Heart left ventricle (tissue), 16 donors: Measurements from ENCODE around the gene HTRA3. TPM values are rescaled to one million over a fixed set of nuclear protein-coding genes. Genes with fewer than 3 reads are reported as not detected.

Experiments
- ATAC-seq, 4 donors: fragments of 200-7000 bp; cut with Tn5 transposase; one replicate each; pipeline ENCODE4 v1.9.1; 2020 to 2022; ENCODE audit warnings: moderate library complexity in 4 of 4, mild to moderate bottlenecking in 3 of 4, moderate number of reproducible peaks in 1 of 4
- DNase-seq, 5 donors: peaks; one replicate each; pipeline ENCODE4 v3.0.0-alpha.2; 2020
- H3K27ac ChIP-seq, 12 donors: fragments of 200-600 bp; sonication (generic) in 4 of 12; one replicate each; pipeline versions ENCODE4 v1.5.0 to v1.8.0; 2016 to 2022; ENCODE audit warnings: mild to moderate bottlenecking in 2 of 12
- H3K27me3 ChIP-seq, 9 donors: fragments of 200-600 bp; sonication (generic) in 2 of 9; one replicate each; pipeline versions ENCODE4 v1.5.1 to v1.8.0; 2016 to 2022; ENCODE audit warnings: mild to moderate bottlenecking in 3 of 9
- H3K36me3 ChIP-seq, 9 donors: fragments of 200-600 bp; sonication (generic) in 2 of 9; one replicate each; pipeline versions ENCODE4 v1.5.0 to v1.8.0; 2018 to 2022; ENCODE audit warnings: mild to moderate bottlenecking in 2 of 9
- H3K4me1 ChIP-seq, 12 donors: fragments of 200-600 bp; sonication (generic) in 4 of 12; one replicate each; pipeline versions ENCODE4 v1.5.0 to v1.8.0; 2016 to 2022; ENCODE audit warnings: mild to moderate bottlenecking in 3 of 12
- H3K4me3 ChIP-seq, 12 donors: fragments of 200-600 bp; sonication (generic) in 4 of 12; one replicate each; pipeline versions ENCODE4 v1.5.0 to v1.8.0; 2017 to 2022; ENCODE audit warnings: mild to moderate bottlenecking in 9 of 12, moderate library complexity in 4 of 12
- H3K9me3 ChIP-seq, 12 donors: fragments of 200-600 bp; sonication (generic) in 4 of 12; one replicate each; pipeline versions ENCODE4 v1.5.0 to v1.8.0; 2016 to 2022; ENCODE audit warnings: mild to moderate bottlenecking in 1 of 12
- POLR2A ChIP-seq, 2 donors: fragments of 450-650 bp; IDR thresholded peaks; one replicate each; pipeline ENCODE4 v1.6.1; 2017; ENCODE audit warnings: antibody characterized with exemption in 2 of 2, mild to moderate bottlenecking in 2 of 2, moderate library complexity in 2 of 2
- WGBS, 4 donors: extraction: QIAGEN DNeasy Blood & Tissue Kit in 2 of 4; methylation state at CpG; one replicate each; pipeline versions ENCODE4 v1.1.5 to v1.1.7; 2013 to 2018; 5-methylcytosine and 5-hydroxymethylcytosine counted together
- intact Hi-C, 10 donors: fragments of 100-400 bp; cut with DNase I; formaldehyde crosslinking; loops; one replicate each; pipeline versions ENCODE4 v1.11.1 to v1.14.2; 2022
- polyA plus RNA-seq, 2 donors: library from polyadenylated mRNA; stranded (reverse); fragments of 200-250 nt; gene quantifications; one replicate each; pipeline ENCODE4 v1.2.3, GENCODE V29; 2013
- total RNA-seq, 9 donors: library from RNA; depleted of rRNA in 2 of 9; stranded (reverse); fragments of >200 nt in 2 of 9; fragmentation: NEBNext Ultra II Directional in 3 of 9; extraction: Animal tissue kit (Norgen Biotek cat#: 25700) in 3 of 9; gene quantifications; one replicate each; pipeline versions ENCODE4 v1.1.0 to v1.2.4, GENCODE V29; 2016 to 2023
- TF ChIP-seq, protein P1 (sequence below), 12 donors: fragments of 200-600 bp; sonication (generic) in 4 of 12; IDR thresholded peaks; one replicate each; pipeline versions ENCODE4 v1.5.0 to v1.8.0; 2018 to 2022; ENCODE audit warnings: antibody characterized with exemption in 12 of 12, mild to moderate bottlenecking in 5 of 12
- donor health status: ischemic (EF 13 %, LVEDD 7.1; RV severe dilation, severe dysfunction).
- donor health status: healthy with polysubstance abuse.
- donor health status: DM: no; HTN: yes; CAD: no.
- donor health status: DM: no; HTN: no; CAD: no.
- donor health status: ischemic (EF 25% LVEDD 6.9; RV normal size, moderate dysfunction).
- donor health status: ischemic (EF 25% LVEDD 5.7; RV mildly dilated, moderate dysfunction).
- donor health status: healthy.
- donor health status: DM: yes; HTN: yes; CAD: no.
- donor health status: ischemic (EF 35%, LVEDD 5.7; RV mildly dilated, moderate dysfunction).
- donor health status: nonischemic (EF 11% LVEDD 7.7; RV severe dilation, severe dysfunction).
- donor health status: DM: yes; HTN: yes; CAD: no.
- donor health status: PGD.
- donor health status: ischemic (EF 29% LVEDD 5.4; RV normal size, mild dysfunction).
- donor health status: nonischemic (EF 23%, LVEDD 6.1; RV moderate dilation, normal function).

The HTRA3 gene
- total and polyA plus RNA-seq, 11 donors: 26.8 to 84.6 (median 50.1) TPM

DNA sequence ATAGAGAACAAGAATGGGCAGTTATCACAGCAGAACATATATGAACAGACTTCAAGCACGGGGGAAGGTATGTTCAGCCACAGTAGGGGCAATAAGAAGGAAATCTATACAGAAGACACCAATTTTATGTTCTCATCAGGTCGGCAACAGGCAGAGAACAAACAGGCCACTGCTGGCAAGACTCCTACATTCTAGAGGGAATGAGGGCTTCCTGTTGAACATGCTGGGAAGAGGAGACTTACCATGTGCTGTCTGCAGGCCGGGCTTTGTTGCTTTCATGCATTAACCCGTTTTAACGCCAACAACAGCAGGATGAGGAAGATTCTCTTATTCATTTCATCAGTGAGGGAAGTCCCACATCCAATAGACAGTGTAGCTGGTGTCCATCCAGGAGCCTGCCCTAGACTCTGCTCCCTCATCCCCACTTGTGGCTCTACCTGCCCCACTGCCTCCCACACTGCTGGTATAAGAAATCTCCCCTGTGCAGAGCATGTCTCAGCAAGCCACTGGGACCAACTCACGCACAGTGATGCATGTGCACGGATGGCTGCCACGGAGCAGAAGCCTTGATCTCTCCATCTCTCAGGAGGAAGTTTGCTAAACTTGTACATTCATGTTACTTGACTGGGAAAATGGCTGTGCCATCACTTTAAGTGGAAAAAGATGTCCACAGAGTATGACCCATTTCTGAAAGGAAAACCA, 86.5 kb downstream of the HTRA3 start:
- Histone ChIP-seq H3K27ac (peak overlapping the region in 2 of 12 donors; percentile 16 to 49), H3K9me3 (no peaks in the 10 kb centered on the region), H3K4me3 (no peak overlapping the region), H3K4me1 (peaks cover 0 to 37% (median 21%) of the 10 kb centered on the region in 12 donors), H3K27me3 (no peaks in the 10 kb centered on the region), H3K36me3 (no peaks in the 10 kb centered on the region)
- no peak for TF ChIP-seq POLR2A (IDR thresholded peaks at IDR 0.05)
- TF ChIP-seq, protein P1, sequence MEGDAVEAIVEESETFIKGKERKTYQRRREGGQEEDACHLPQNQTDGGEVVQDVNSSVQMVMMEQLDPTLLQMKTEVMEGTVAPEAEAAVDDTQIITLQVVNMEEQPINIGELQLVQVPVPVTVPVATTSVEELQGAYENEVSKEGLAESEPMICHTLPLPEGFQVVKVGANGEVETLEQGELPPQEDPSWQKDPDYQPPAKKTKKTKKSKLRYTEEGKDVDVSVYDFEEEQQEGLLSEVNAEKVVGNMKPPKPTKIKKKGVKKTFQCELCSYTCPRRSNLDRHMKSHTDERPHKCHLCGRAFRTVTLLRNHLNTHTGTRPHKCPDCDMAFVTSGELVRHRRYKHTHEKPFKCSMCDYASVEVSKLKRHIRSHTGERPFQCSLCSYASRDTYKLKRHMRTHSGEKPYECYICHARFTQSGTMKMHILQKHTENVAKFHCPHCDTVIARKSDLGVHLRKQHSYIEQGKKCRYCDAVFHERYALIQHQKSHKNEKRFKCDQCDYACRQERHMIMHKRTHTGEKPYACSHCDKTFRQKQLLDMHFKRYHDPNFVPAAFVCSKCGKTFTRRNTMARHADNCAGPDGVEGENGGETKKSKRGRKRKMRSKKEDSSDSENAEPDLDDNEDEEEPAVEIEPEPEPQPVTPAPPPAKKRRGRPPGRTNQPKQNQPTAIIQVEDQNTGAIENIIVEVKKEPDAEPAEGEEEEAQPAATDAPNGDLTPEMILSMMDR (IDR thresholded peaks at IDR 0.05): no peak
- DNase-seq (no peak), ATAC-seq (peak in 3 of 4 donors; percentile 12 to 51 (median 44))
- 46 to 49% (median 46%) methylated on average over 8 of the region's 8 CpGs for WGBS, 4 donors
- intact Hi-C loops: no loop called here

Other genes with a start within 250 kb of the HTRA3 start
- 10 to 100 TPM; 14.3 to 25.8 (median 18.4) TPM for gene ABLIM2, start 110.9 kb upstream of the HTRA3 start, total RNA-seq
- gene ABLIM2, start 110.9 kb upstream of the HTRA3 start, polyA plus RNA-seq: 10 to 100 TPM; 11.1 to 27.9 TPM
- gene SH3TC1, start 70.5 kb upstream of the HTRA3 start, total RNA-seq: 10 to 100 TPM in 6 of 9 donors, 1 to 10 TPM in 3; 6.0 to 45.9 (median 11.5) TPM
- 1 to 10 TPM; 5.8 to 8.1 TPM for gene SH3TC1, start 70.5 kb upstream of the HTRA3 start, polyA plus RNA-seq
- 10 to 100 TPM; 18.8 to 51.6 (median 24.1) TPM for gene ACOX3, start 171.0 kb downstream of the HTRA3 start, total RNA-seq
- gene ACOX3, start 171.0 kb downstream of the HTRA3 start, polyA plus RNA-seq: 10 to 100 TPM; 16.9 to 27.0 TPM
- 10 to 100 TPM in 1 of 9 donors, 1 to 10 TPM in 8; 7.6 to 11.7 (median 8.6) TPM for gene TRMT44, start 171.0 kb downstream of the HTRA3 start, total RNA-seq
- gene TRMT44, start 171.0 kb downstream of the HTRA3 start, polyA plus RNA-seq: 1 to 10 TPM; 6.1 to 6.7 TPM